Adrenal gland (tissue), 12 donors: ENCODE measurements around the gene DNAH9. TPM values are rescaled to one million over a fixed set of nuclear protein-coding genes. Genes with fewer than 3 reads are reported as not detected.

Experiments used
- DNase-seq, 7 donors: peaks; one replicate each; pipeline ENCODE4 v3.0.0-alpha.2; 2019 to 2020
- H3K27ac ChIP-seq, 5 donors: fragments of 200-600 bp; sonication (generic) in 4 of 5; 1 replicate in 3 of 5; 2 replicates in 2 of 5; pipeline versions ENCODE4 v1.5.1 to v1.8.0; 2016 to 2020; ENCODE audit warnings: mild to moderate bottlenecking in 1 of 5
- H3K27me3 ChIP-seq: fragments of 200-600 bp; 2 replicates; pipeline ENCODE4 v1.8.0; 2021
- H3K36me3 ChIP-seq, 2 donors: fragments of 200-600 bp; replicated peaks in 1 of 2; 1 replicate in 1 of 2; 2 replicates in 1 of 2; pipeline versions ENCODE4 v1.5.1 to v1.8.0; 2018 to 2022
- H3K4me1 ChIP-seq, 2 donors: fragments of 200-600 bp; replicated peaks in 1 of 2; 1 replicate in 1 of 2; 2 replicates in 1 of 2; pipeline versions ENCODE4 v1.5.1 to v1.8.0; 2018 to 2021
- H3K4me3 ChIP-seq, 4 donors: fragments of 200-600 bp; sonication (generic) in 3 of 4; one replicate each; pipeline ENCODE4 v1.5.1; 2016 to 2018
- H3K9me3 ChIP-seq, 3 donors: fragments of 200-600 bp; sonication (generic) in 1 of 3; replicated peaks in 1 of 3; 1 replicate in 2 of 3; 2 replicates in 1 of 3; pipeline versions ENCODE4 v1.5.1 to v1.8.0; 2016 to 2021
- POLR2A ChIP-seq, 2 donors: fragments of 450-650 bp; IDR thresholded peaks; one replicate each; pipeline ENCODE4 v1.6.1; 2017; ENCODE audit warnings: antibody characterized with exemption in 2 of 2, mild to moderate bottlenecking in 2 of 2, moderate library complexity in 1 of 2
- WGBS, 4 donors: extraction: QIAGEN DNeasy Blood & Tissue Kit in 2 of 4; methylation state at CpG; one replicate each; pipeline versions ENCODE4 v1.1.5 to v1.1.7; 2013 to 2017; 5-methylcytosine and 5-hydroxymethylcytosine counted together
- intact Hi-C, 2 donors: fragments of 100-400 bp; cut with DNase I; formaldehyde crosslinking; loops; one replicate each; pipeline versions ENCODE4 v1.14.1 to v1.15.0; 2022 to 2023
- polyA plus RNA-seq, 3 donors: library from polyadenylated mRNA; stranded (reverse); fragments of 200-250 nt in 2 of 3; fragments of 350-450 nt in 1 of 3; fragmentation: Illumina TruSeq in 1 of 3; extraction: RNeasy Lipid Tissue Mini Kit (QIAGEN cat#74804) in 1 of 3; gene quantifications; one replicate each; pipeline ENCODE4 v1.2.3, GENCODE V29; 2013 to 2014
- total RNA-seq, 9 donors: library from RNA; depleted of rRNA in 4 of 9; stranded (reverse); fragments of >200 nt in 4 of 9; fragments of 120-200 nt in 1 of 9; fragmentation: NEBNext Ultra II Directional in 1 of 9; extraction: Animal tissue kit (Norgen Biotek cat#: 25700) in 1 of 9; gene quantifications; one replicate each; pipeline versions ENCODE4 v1.1.0 to v1.2.4, GENCODE V29; 2013 to 2023
- TF ChIP-seq, protein P1 (sequence below), 6 experiments: fragments of 450-650 bp in 4 of 6; fragments of 200-600 bp in 2 of 6; sonication (generic) in 1 of 6; IDR thresholded peaks; 1 replicate in 5 of 6; 2 replicates in 1 of 6; pipeline versions ENCODE4 v1.5.1 to v1.8.0; 2016 to 2021; ENCODE audit warnings: antibody characterized with exemption in 6 of 6, mild to moderate bottlenecking in 2 of 6, moderate library complexity in 1 of 6
- donor health status: healthy with polysubstance abuse.
- donor health status: Bipolar disorder and iron deficiency.
- donor health status: DM: yes; HTN: yes; CAD: no.
- donor health status: DM: no; HTN: no; CAD: no.
- donor health status: DM: no; HTN: no; CAD: no.
- donor health status: DM: yes; HTN: yes; CAD: no.

The DNAH9 gene
- total and polyA plus RNA-seq, 12 donors = 0.28 to 3.5 (median 1.2) TPM

DNA sequence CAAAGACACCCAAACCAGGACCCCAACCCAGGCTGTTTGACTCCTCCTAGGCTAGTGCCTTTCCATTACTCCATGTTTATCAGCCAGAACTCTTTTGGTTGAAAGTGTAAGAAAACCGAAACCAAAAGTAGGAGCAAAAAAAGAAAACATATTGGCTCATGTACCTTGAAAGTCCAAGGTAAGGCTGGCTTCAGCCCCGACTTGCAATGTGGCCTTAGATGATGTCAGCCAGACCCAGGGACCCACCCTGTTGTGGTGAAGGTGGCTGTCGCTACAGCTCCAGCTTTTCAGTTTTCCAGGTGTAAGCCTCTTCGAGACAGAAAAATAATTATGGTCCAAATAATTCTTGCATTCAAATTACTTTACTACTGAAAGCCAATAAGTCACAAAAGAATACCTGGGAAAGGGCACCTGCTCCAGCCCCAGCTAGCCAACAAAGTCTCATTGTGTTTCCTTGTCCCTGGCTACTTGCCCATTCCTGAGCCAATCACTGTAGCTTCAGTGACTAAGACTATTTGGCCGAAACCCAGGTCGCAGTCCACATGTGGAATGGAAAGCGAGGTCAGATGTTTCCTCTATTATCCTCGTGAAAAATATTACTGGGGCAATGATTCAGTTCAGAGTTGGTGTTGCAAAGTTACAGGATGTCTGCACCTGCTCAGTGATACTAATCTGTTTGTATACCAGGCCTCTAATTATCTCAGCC, 20.7 kb downstream of the DNAH9 start:
- DNase-seq = peak; percentile 85 to 94 (median 93)
- Histone ChIP-seq H3K27me3 (no peaks in the 10 kb centered on the region), H3K36me3 (no peaks in the 10 kb centered on the region), H3K27ac (no peak overlapping the region), H3K4me1 (no peaks in the 10 kb centered on the region), H3K4me3 (peak overlapping the region in 1 of 4 donors; percentile 26), H3K9me3 (no peaks in the 10 kb centered on the region)
- WGBS, 4 donors = 48 to 55% (median 49%) methylated on average over 8 of the region's 8 CpGs
- intact Hi-C loops = no loop called here
- TF ChIP-seq, protein P1, sequence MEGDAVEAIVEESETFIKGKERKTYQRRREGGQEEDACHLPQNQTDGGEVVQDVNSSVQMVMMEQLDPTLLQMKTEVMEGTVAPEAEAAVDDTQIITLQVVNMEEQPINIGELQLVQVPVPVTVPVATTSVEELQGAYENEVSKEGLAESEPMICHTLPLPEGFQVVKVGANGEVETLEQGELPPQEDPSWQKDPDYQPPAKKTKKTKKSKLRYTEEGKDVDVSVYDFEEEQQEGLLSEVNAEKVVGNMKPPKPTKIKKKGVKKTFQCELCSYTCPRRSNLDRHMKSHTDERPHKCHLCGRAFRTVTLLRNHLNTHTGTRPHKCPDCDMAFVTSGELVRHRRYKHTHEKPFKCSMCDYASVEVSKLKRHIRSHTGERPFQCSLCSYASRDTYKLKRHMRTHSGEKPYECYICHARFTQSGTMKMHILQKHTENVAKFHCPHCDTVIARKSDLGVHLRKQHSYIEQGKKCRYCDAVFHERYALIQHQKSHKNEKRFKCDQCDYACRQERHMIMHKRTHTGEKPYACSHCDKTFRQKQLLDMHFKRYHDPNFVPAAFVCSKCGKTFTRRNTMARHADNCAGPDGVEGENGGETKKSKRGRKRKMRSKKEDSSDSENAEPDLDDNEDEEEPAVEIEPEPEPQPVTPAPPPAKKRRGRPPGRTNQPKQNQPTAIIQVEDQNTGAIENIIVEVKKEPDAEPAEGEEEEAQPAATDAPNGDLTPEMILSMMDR (IDR thresholded peaks at IDR 0.05) = no peak
- TF ChIP-seq POLR2A (IDR thresholded peaks at IDR 0.05) = no peak

DNA sequence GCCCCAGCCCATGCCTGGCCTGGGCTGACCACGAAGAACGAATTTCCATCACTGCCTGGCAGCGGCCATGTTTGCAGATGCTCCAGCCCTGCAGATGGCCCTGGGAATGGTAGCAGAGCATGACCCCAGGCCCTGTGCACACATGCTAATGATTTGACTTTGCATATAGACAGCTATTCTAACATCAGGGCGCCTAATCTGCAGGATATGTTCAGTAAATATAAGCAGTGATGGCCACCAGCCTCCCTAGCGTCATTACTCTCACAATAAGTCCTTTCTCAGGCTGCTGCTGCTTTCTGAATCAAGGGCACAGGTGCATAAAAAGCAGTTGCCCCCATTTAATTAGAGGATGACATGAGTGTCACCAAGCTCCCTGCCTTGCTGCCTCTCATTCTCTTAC, 24.2 kb downstream of the DNAH9 start:
- H3K27ac ChIP-seq = no peak overlapping the region
- H3K4me3 ChIP-seq = no peak overlapping the region
- no peak for DNase-seq
- no peak for TF ChIP-seq POLR2A (IDR thresholded peaks at IDR 0.05)
- TF ChIP-seq, protein P1 (IDR thresholded peaks at IDR 0.05) = no peak
- H3K36me3 ChIP-seq = no peaks in the 10 kb centered on the region
- 79 to 90% (median 82%) methylated on average over 5 of the region's 5 CpGs for WGBS, 4 donors
- H3K4me1 ChIP-seq = no peaks in the 10 kb centered on the region
- no peaks in the 10 kb centered on the region for H3K27me3 ChIP-seq
- intact Hi-C loops = no loop called here
- no peaks in the 10 kb centered on the region for H3K9me3 ChIP-seq

DNA sequence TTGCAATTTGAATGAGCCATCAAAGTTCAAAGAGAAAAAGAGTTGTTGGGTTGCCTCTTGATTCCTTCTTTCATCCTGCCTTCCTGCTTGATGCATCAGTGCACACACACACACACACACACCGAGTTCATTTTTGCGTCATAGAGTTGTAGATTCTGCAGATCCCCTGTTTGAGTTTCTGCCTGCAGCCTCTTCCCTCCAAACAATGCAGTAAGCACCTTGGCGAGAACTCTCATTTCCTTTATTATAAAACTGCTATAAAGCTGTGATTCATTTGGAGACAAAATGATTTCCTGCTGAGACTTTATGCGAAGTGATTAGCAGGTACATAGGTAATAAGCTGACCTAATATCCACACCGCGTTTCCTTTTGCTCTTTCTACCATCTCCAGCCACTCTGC, 26.7 kb downstream of the DNAH9 start:
- DNase-seq = no peak
- no peaks in the 10 kb centered on the region for H3K27me3 ChIP-seq
- no peaks in the 10 kb centered on the region for H3K36me3 ChIP-seq
- no peaks in the 10 kb centered on the region for H3K9me3 ChIP-seq
- no peak for TF ChIP-seq POLR2A (IDR thresholded peaks at IDR 0.05)
- WGBS, 4 donors = 67 to 79% (median 76%) methylated on average over 6 of the region's 6 CpGs
- H3K27ac ChIP-seq = no peak overlapping the region
- intact Hi-C loops = no loop called here
- no peak overlapping the region for H3K4me3 ChIP-seq
- H3K4me1 ChIP-seq = no peaks in the 10 kb centered on the region

DNA sequence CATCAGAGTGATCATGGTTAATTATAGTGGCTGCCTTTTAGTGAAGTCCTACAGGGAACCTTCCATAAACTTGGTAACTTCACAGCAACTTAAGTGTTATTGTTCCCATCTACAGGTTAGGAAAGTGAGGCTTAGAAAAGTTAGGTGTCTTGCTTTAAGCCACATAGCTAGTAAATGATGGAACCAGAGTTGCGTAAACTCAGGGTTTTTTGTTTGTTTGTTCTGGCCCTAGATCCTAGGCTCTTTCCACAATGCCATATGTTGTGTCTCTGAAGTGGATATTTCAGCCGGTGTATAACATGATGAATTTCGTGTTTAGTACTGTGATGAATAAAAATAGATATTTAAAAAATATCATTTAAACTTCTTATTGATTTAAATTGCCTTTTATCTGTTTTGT, 27.6 kb downstream of the DNAH9 start:
- intact Hi-C loops = no loop called here
- DNase-seq = no peak
- no peaks in the 10 kb centered on the region for H3K9me3 ChIP-seq
- WGBS, 4 donors = 62 to 79% (median 70%) methylated on average over 3 of the region's 3 CpGs
- H3K27ac ChIP-seq = no peak overlapping the region
- H3K4me1 ChIP-seq = no peaks in the 10 kb centered on the region
- TF ChIP-seq, protein P1 (IDR thresholded peaks at IDR 0.05) = no peak
- no peak for TF ChIP-seq POLR2A (IDR thresholded peaks at IDR 0.05)
- H3K36me3 ChIP-seq = no peaks in the 10 kb centered on the region
- no peaks in the 10 kb centered on the region for H3K27me3 ChIP-seq
- H3K4me3 ChIP-seq = no peak overlapping the region
